ENCODE measurements around the gene PSMB5. TPM values are rescaled to one million over a fixed set of nuclear protein-coding genes. Genes with fewer than 3 reads are reported as not detected.

PSMB5 gene
- total and polyA plus RNA-seq, 9 of the 15 experiments (the other 6 are each of a cell fraction or from before 2014, with no cell fraction given), result 198 to 1,870 (median 269) TPM

GRCh38 chr14:22982477-22983245, 52.0 kb downstream of the PSMB5 start, which contains the start of gene AJUBA (continued):
- TF ChIP-seq PBX2 (CRISPR knock-in tag; IDR thresholded peaks at IDR 0.05; ENCODE audit: low read depth) (no peak), PBX2 (tag; conservative IDR thresholded peaks at IDR 0.05; ENCODE audit: low read depth) (peak; percentile 14; the same call in 1 of the 2 replicates), ZNF551 (CRISPR knock-in tag; IDR thresholded peaks at IDR 0.05) (no peak), CREBBP (IDR thresholded peaks at IDR 0.05; ENCODE audit: low read depth, low read length) (no peak), TEAD4 (IDR thresholded peaks at IDR 0.05; ENCODE audit: low read length) (peak; percentile 91), TEAD4 (CRISPR knock-in tag; IDR thresholded peaks at IDR 0.05; ENCODE audit: borderline replicate concordance) (peak; percentile 99), FOXM1 (IDR thresholded peaks at IDR 0.05; ENCODE audit: low read depth) (peak; percentile 51; the same call in 1 of the 2 replicates), FOXM1 (CRISPR knock-in tag; IDR thresholded peaks at IDR 0.05; ENCODE audit: low read depth) (0 out of 2 replicates have a peak, but pooled peaks have one; percentile 74), TGIF2 (CRISPR knock-in tag; IDR thresholded peaks at IDR 0.05) (no peak), ASH1L (IDR thresholded peaks at IDR 0.05; ENCODE audit: borderline replicate concordance, low read depth, partially characterized antibody) (peak; percentile 46), HCFC1 (IDR thresholded peaks at IDR 0.05; ENCODE audit: low read depth, low read length) (no peak), GATAD2B (IDR thresholded peaks at IDR 0.05; ENCODE audit: borderline replicate concordance) (no peak; the same call in 1 of the 2 replicates), ZNF354B (CRISPR knock-in tag; IDR thresholded peaks at IDR 0.05) (no peak), ZEB2 (IDR thresholded peaks at IDR 0.05) (peak; percentile 58; the same call in 1 of the 2 replicates), POLR3G (IDR thresholded peaks at IDR 0.05; ENCODE audit: extremely low read depth, insufficient read length, insufficient replicate concordance) (no peak), PTRF (tag; IDR thresholded peaks at IDR 0.05) (no peak), ZNF318 (IDR thresholded peaks at IDR 0.05; ENCODE audit: borderline replicate concordance in 1 of 2, low read depth in 1 of 2) (peak in 1 of 2 experiments; percentile 39; a peak in 2 of 4 replicates)
